Inflammatory macrophage treated with lipopolysaccharide for 1 hour (primary cell): ENCODE data around the gene CIP2A.

ENCODE experiments used
- DNase-seq, 2 donors: peaks; one replicate each; pipeline ENCODE4 v3.0.0-alpha.2; 2020 to 2022

The CIP2A gene

GRCh38 chr3:108555966-108556581, 33.2 kb downstream of the CIP2A start:
- no peak for DNase-seq

GRCh38 chr3:108554913-108555571, 34.2 kb downstream of the CIP2A start:
- DNase-seq, result no peak

DNA sequence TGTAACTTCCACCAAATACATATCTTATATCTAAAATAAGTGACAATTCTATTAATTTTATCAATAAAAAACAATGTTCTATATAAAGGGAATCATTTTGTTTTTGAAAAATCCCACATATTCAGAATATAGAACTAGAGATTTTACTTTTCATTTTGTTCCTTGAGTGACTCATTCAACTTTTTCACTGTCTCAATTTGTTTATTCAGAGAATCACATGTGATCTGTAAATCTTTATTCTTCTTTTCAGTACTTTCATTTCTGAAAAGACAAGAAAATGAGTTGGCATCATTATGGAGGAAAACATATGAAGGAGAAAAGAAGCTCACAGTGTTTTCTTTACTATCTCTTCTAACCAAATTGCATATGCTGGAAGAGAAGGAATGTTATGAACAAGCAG, 35.0 kb downstream of the CIP2A start:
- no peak for DNase-seq

DNA sequence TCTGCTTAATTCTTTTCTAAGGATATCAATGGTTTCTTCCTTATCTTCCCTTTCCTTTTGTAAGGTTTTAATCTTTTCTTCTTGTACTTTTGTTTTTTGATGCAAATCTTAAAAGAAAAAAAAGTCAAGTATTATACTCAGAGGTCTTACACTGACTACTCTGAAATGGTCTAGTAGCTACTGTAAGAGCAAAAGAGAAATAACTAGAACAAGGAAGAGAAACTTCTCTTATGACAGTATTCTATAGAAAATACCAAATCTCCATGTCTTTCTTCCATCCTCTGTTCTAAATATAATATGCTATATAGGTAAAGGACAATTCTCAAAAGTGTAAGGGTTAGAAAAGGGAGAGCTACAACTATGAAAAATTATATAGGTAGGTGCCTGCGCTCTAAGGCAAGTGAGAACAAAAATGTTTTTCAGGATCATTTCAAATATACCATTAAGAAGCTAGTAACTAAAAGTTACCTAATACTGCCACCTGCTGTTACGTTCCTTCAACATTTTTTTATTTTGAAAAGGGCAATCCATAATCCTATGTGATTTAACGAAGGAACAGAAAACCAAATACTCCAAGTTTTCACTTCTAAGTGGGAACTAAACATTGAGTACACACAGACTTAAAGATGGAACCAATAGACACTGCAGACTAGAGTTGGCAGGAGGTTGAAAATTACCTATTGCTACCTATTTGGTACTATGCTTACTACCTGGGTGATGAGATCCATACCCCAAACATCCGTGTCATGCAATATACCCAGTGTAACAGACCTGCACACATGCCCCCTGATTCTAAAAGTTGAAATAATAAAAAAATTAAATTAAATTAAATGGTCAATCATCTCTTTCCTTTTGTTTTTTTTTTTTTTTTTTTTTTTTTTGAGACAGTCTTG, 36.7 kb downstream of the CIP2A start:
- peak; percentile 39 to 86 for DNase-seq

- DNase-seq, result no peak
Measured at GRCh38 chr3:108548886-108549285, 40.4 kb downstream of the CIP2A start.

- no peak for DNase-seq
Measured at GRCh38 chr3:108548304-108548703, 40.9 kb downstream of the CIP2A start.

GRCh38 chr3:108546692-108547091, 42.5 kb downstream of the CIP2A start:
- DNase-seq, result no peak

DNA sequence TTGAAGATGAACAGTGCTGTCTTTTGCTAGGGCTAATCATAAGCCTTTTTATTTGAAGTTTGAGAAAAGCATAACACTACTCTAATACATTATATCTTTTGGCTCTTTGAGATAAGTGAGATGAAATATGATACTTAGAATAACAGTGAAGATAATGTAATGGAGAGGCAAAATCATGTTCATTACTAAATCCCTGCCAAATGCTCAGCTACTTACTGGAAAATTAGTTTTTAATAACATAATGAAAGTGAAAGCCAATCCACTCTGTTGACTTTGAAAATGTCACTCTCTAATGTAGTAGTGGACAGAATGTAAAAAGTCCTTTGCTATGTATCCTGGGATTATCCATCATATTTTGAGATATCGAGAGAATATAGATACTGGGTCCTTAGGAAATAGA, 43.0 kb downstream of the CIP2A start:
- DNase-seq, result no peak

DNA sequence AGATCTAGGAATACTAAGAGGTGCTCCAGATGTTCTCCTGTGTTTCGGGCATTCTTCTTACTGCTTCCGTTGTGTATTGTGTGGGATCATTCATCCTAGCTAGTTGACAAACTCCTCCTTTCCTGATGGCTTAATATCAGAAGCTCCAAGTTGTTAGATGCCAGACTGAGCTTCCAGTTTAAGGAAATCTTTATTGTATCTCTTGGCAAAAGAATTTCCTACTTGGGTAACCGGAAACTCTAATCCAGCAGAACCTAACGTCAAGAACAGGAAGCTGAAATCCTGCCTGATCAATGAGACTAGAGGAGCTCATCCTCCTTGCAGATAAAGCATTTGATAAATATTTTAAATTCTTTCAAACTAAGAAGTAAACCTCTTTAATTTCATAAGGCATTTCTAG, 51.2 kb downstream of the CIP2A start:
- DNase-seq, result no peak

- DNase-seq, result peak; percentile 90 to 96
Measured at GRCh38 chr3:108528459-108529252, 60.6 kb downstream of the CIP2A start.

DNA sequence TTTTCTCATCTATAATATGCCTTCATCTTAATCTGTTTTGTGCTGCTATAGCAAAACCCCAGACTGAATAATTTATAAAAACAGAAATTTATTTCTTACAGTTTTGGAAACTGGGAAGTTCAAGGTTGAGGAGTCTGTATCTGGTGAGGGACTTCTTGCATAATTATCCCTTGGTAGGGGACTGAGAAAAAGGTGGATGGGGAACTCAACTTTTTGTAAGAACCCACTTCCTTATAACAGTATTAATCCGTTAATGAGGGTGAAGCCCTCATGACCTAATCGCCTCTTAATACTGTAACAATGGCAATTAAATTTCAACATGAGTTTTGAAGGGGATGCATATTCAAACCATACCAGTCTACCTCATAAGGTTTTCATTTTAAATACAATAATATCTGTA, 61.4 kb downstream of the CIP2A start:
- DNase-seq, result peak; percentile 39 to 49

DNA sequence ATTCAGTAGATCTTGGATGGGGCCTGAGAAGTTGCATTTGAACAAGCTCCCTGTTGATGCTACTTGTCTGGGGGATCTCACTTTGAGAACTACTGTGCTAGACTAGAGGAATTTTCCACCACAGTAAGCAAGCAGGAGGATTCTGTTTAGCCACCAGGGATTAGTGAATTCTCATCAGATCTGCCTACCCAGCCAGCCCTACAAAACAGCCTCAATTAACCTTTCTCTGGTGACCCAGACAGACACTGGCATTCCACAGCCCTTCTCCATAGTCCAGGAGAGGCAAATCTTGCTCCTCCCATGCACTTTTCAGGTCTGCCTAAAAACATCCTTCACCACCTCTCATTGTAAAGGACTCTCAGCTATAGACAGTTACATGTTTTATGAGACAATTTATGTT, 62.1 kb downstream of the CIP2A start:
- DNase-seq, result no peak

DNA sequence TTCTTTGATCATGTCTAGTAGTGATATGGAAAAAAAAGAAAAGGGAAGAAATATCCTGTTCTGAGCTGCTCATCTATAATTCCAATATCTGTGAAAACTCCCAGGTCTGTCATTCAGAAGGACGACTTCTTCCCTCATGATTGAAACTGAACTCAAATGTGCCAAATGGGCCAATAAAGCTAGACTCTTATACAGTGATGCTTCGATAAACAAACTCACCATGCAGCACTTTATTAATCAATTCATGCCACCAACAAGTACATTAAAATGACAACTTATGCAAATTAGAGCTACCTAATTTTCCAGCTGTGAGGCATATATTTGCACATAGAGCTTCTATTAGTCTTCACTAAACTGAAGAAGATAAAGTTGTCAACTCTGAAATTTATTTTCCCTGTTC, 63.3 kb downstream of the CIP2A start:
- DNase-seq, result no peak

- DNase-seq, result no peak
Measured at GRCh38 chr3:108525256-108525655, 64.0 kb downstream of the CIP2A start.

- no peak for DNase-seq
Measured at GRCh38 chr3:108524537-108524936, 64.7 kb downstream of the CIP2A start.

DNA sequence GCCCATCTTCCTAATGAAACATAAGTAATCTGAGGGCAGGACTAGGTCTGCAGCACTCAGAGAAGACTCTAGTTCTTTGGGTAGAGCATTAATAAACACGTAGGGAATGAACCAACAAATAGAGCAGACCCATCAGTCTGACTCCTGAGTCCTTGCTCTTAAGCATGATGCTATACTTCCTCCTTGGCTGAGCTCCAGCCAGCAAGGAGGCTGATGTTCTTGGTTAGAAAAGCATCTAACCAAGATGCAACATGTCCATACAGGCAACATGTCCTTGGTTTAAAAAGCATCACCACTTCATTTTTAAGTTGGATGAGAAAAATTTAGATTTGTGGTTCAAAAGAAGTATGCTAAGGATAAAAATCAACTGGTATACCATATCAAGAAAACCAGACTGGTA, 70.3 kb downstream of the CIP2A start:
- no peak for DNase-seq

DNA sequence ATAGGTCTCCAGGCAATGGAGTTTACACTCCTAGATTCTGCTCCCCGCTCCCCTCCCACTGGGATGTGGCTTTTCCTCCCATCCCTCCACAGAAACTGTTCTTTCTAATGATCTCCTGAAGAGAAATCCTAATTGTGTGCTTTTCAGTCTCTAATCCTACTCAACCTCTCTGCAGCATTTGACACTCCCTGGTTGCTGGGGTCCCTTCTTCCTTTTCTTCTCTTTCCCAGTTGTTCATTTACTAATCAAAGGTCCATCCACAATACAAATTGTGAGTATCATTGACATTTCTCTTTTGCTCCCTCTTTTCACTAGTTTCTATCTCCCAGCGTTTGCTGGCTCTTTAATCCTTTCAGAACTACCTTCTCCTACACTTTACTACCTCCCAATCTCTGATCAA, 72.4 kb downstream of the CIP2A start:
- no peak for DNase-seq

DNA sequence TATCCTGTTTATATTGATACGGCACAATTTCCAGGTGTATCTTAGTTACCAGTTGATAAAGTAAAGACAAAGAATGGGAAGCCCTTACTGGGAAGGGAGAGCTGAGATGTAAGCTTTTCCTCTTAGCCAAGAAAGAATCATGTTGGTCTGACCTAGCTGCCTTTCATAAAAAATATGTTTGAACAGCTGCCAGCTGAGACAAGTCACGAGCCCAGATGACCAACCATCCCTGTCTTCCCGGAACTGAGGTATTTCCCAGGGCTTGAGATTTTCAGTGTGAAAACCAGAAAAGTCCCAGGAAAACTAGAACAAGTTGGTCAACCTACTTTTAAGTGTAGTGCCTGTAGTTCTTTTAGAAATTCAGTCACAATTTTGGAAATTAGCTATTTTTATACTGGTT, 75.3 kb downstream of the CIP2A start:
- DNase-seq, result no peak

- no peak for DNase-seq
Measured at GRCh38 chr3:108512671-108513070, 76.6 kb downstream of the CIP2A start.

DNA sequence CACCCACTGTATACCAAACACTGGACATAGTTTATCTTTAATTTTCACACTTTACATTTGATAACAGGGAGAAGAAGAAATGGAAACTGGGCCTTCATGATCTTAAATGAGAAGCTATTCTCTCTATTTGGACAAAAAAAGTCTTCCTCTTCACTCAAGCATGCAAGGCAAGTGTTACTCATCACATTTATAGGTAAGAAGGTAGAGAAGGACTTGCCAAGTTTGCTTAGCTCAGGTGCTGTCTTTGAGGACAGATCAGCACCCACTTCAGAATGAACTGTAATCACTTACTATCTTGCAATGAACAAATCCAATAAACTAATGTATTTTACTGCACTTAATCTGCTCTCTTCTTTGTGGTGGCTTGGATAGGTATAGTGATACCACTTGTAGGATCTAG, 77.7 kb downstream of the CIP2A start:
- no peak for DNase-seq

GRCh38 chr3:108511055-108511454, 78.2 kb downstream of the CIP2A start:
- DNase-seq, result no peak

GRCh38 chr3:108510496-108510895, 78.7 kb downstream of the CIP2A start, which contains the start of gene MYH15:
MYH15 (minus strand) TSS chr3:108510596; CDS start chr3:108510530, 66 bp downstream.
- no peak for DNase-seq

DNA sequence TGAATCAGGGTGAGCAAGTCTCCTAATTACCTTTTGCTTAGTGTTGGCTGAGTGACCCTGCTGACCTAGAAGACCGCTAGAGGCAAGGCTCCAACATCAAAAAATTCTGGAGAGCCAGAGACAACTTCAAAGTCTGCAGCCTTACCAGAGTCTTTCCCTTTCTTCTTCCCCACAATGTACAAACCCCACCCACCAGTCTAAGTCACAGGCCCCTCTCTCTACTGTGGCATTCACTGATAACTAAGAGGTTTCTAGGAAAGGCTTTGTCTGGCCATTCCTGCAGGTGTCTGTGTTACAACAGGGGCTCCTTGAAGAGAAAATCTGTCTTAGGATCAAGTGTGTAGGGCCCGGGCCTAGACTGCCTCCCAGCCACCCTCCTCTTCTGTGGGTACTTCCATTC, 79.4 kb downstream of the CIP2A start:
- DNase-seq, result no peak
